ENCODE data around the gene POLA2. TPM values are rescaled to one million over a fixed set of nuclear protein-coding genes. Genes with fewer than 3 reads are reported as not detected.

Gene POLA2
- total and polyA plus RNA-seq, 9 of the 15 experiments (the other 6 are each of a cell fraction or from before 2014, with no cell fraction given): 2.7 to 134 (median 44.4) TPM

DNA sequence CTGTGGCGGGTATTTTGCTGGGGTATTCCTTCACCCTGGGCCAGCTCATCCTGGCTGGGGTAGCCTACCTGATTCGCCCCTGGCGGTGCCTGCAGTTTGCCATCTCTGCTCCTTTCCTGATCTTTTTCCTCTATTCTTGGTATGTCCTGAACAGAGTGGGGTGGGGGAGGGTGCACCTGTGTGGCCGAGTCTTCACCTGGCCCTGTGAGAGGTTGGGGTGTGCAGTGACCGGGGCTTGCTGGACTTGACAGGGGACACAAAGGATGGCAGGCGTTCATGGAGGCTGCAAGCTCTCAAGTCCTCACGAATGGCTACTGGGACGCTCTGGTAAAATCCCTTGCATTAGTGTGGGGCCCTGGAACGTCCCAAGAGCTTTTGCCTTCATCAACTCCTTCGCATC, 40.7 kb upstream of the POLA2 start:
- Histone ChIP-seq H3K9me1 (ENCODE audit: control insufficient read depth, insufficient read depth, low read length) (no peaks in the 10 kb centered on the region), H3K4me1 (replicated peaks in 1 of 2; ENCODE audit: control insufficient read depth in 2 of 2, insufficient read depth in 2 of 2, low read length in 2 of 2) (peaks cover 23 to 30% of the 10 kb centered on the region in 2 experiments), H2AFZ (ENCODE audit: low read depth, low read length) (no peak overlapping the region), H4K20me1 (replicated peaks; ENCODE audit: control insufficient read depth, insufficient read depth, low read length) (no peaks in the 10 kb centered on the region), H3K36me3 (ENCODE audit: control insufficient read depth, insufficient read depth, low read length) (no peaks in the 10 kb centered on the region), H3K27ac (ENCODE audit: extremely low read depth, low read depth, low read length) (no peak overlapping the region), H3K79me2 (ENCODE audit: control insufficient read depth, insufficient read depth, low read length) (no peaks in the 10 kb centered on the region), H3K9ac (ENCODE audit: insufficient read depth in 1 of 2, low read depth in 2 of 2, low read length in 2 of 2) (0 out of 4 replicates have a peak overlapping the region, but pooled peaks of 1 of the 2 experiments have one; percentile 13), H3K9me3 (replicated peaks; ENCODE audit: control insufficient read depth, insufficient read depth, low read depth, low read length) (no peaks in the 10 kb centered on the region), H3K27me3 (ENCODE audit: control insufficient read depth in 2 of 2, insufficient read depth in 2 of 2, low read length in 2 of 2) (no peaks in the 10 kb centered on the region), H3K4me3 (no peak overlapping the region), H3K4me2 (ENCODE audit: insufficient read depth, low read length) (no peak overlapping the region)
- in situ Hi-C loops (cut with MboI) (no loop called here), intact Hi-C loops (cut with micrococcal nuclease) (loop anchor here (10.0 kb wide), 1 partner anchor 94 kb away; the partner anchor contains the start of gene CDC42EP2)
- CTCF ChIA-PET (ENCODE audit: low intra/inter-chr PET ratio): no interaction called here
- ATAC-seq (no peak), FAIRE-seq (no peak), DNase-seq (ENCODE audit: extremely low read depth in 1 of 4, low spot score in 3 of 4) (no peak)
- WGBS (ENCODE audit: insufficient coverage, low coverage, missing lambda C conversion rate): 76% methylated on average over 9 of the region's 10 CpGs
- POLR2A ChIA-PET: interaction anchor here (0.6 to 1.0 kb wide), 2 partner anchors 10 to 33 kb away, joined by 3 to 4 read pairs; no protein-coding TSS in a partner anchor
- no TSS peak for BruUV-seq (replicated peaks)
- TF ChIP-seq FOXJ3 (CRISPR knock-in tag; IDR thresholded peaks at IDR 0.05) (no peak), MBD2 (IDR thresholded peaks at IDR 0.05; ENCODE audit: borderline replicate concordance, low read depth) (no peak), ZNF584 (CRISPR knock-in tag; IDR thresholded peaks at IDR 0.05; ENCODE audit: low read depth) (no peak)

DNA sequence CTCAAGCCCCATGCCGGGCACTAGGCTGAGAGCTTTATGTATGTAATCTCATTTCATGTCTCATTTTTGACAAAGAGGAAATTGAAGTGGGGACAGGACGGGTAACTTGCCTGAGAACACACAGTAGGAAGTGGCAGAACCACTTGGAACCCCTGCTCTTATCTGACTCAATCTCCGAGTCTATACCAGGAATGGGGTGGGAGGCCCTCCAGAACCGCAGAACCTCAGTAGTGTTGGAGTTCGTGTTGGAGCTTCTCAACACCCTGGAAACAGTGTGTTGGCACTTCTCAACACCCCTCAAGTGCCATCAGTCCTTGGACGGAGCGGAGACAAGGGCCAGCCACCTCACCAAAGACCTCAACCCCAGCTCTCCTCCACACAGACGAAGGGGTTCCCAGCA, 38.8 kb upstream of the POLA2 start:
- Histone ChIP-seq H3K4me2 (ENCODE audit: insufficient read depth, low read length) (no peak overlapping the region), H4K20me1 (replicated peaks; ENCODE audit: control insufficient read depth, insufficient read depth, low read length) (no peaks in the 10 kb centered on the region), H3K9ac (ENCODE audit: insufficient read depth in 1 of 2, low read depth in 2 of 2, low read length in 2 of 2) (no peak overlapping the region), H2AFZ (ENCODE audit: low read depth, low read length) (no peak overlapping the region), H3K9me1 (ENCODE audit: control insufficient read depth, insufficient read depth, low read length) (no peaks in the 10 kb centered on the region), H3K4me1 (replicated peaks in 1 of 2; ENCODE audit: control insufficient read depth in 2 of 2, insufficient read depth in 2 of 2, low read length in 2 of 2) (peaks cover 24 to 28% of the 10 kb centered on the region in 2 experiments), H3K36me3 (ENCODE audit: control insufficient read depth, insufficient read depth, low read length) (no peaks in the 10 kb centered on the region), H3K9me3 (replicated peaks; ENCODE audit: control insufficient read depth, insufficient read depth, low read depth, low read length) (no peaks in the 10 kb centered on the region), H3K4me3 (no peak overlapping the region), H3K27ac (ENCODE audit: extremely low read depth, low read depth, low read length) (no peak overlapping the region), H3K79me2 (ENCODE audit: control insufficient read depth, insufficient read depth, low read length) (no peaks in the 10 kb centered on the region), H3K27me3 (ENCODE audit: control insufficient read depth in 2 of 2, insufficient read depth in 2 of 2, low read length in 2 of 2) (no peaks in the 10 kb centered on the region)
- no peak for FAIRE-seq
- ChIA-PET POLR2A (interaction anchor here (0.6 to 1.4 kb wide), 9 partner anchors 8 to 397 kb away, joined by 3 to 6 read pairs (median 4); partner anchors contain the start of genes MALAT1 and POLA2), CTCF (ENCODE audit: low intra/inter-chr PET ratio) (no interaction called here)
- ATAC-seq: no peak
- intact Hi-C loops (cut with micrococcal nuclease): loop anchor here (10.0 kb wide), 1 partner anchor 92 kb away; the partner anchor contains the start of gene CDC42EP2
- no TSS peak for BruUV-seq (replicated peaks)
- WGBS (ENCODE audit: insufficient coverage, low coverage, missing lambda C conversion rate): 58% methylated on average over 8 of the region's 8 CpGs
- in situ Hi-C loops (cut with MboI): no loop called here
- no peak for DNase-seq (ENCODE audit: extremely low read depth in 1 of 4, low spot score in 3 of 4)
- TF ChIP-seq, protein P1, sequence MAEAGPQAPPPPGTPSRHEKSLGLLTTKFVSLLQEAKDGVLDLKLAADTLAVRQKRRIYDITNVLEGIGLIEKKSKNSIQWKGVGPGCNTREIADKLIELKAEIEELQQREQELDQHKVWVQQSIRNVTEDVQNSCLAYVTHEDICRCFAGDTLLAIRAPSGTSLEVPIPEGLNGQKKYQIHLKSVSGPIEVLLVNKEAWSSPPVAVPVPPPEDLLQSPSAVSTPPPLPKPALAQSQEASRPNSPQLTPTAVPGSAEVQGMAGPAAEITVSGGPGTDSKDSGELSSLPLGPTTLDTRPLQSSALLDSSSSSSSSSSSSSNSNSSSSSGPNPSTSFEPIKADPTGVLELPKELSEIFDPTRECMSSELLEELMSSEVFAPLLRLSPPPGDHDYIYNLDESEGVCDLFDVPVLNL (CRISPR knock-in tag; IDR thresholded peaks at IDR 0.05; ENCODE audit: low read depth): no peak
- TF ChIP-seq, protein P2, sequence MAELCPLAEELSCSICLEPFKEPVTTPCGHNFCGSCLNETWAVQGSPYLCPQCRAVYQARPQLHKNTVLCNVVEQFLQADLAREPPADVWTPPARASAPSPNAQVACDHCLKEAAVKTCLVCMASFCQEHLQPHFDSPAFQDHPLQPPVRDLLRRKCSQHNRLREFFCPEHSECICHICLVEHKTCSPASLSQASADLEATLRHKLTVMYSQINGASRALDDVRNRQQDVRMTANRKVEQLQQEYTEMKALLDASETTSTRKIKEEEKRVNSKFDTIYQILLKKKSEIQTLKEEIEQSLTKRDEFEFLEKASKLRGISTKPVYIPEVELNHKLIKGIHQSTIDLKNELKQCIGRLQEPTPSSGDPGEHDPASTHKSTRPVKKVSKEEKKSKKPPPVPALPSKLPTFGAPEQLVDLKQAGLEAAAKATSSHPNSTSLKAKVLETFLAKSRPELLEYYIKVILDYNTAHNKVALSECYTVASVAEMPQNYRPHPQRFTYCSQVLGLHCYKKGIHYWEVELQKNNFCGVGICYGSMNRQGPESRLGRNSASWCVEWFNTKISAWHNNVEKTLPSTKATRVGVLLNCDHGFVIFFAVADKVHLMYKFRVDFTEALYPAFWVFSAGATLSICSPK (IDR thresholded peaks at IDR 0.05; ENCODE audit: borderline replicate concordance): no peak
